SK-N-SH treated with all-trans-retinoic acid at 6 μM for 48 hours (cell line): ENCODE data around the gene FCAMR.

Experiments
- ATAC-seq: fragments of 200-7000 bp; cut with Tn5 transposase; 3 replicates; pipeline ENCODE4 v1.9.1; 2020; ENCODE audit warnings: mild to moderate bottlenecking, moderate library complexity
- ARNTL ChIP-seq: fragments of 450-650 bp; formaldehyde crosslinking; IDR thresholded peaks from 2 replicates; pipeline ENCODE4 v1.5.0; 2020; ENCODE audit warnings: low read depth, mild to moderate bottlenecking, moderate library complexity, borderline replicate concordance
- BACH2 ChIP-seq: fragments of 250-450 bp; sonication (Bioruptor Pico); IDR thresholded peaks from 2 replicates; pipeline ENCODE4 v1.9.0; 2021; ENCODE audit warnings: mild to moderate bottlenecking, borderline replicate concordance
- CREB5 ChIP-seq: fragments of 250-450 bp; sonication (Bioruptor Pico); IDR thresholded peaks from 2 replicates; pipeline ENCODE4 v1.5.1; 2020; ENCODE audit warnings: low read depth, mild to moderate bottlenecking, moderate library complexity
- CSDC2 ChIP-seq: fragments of 250-450 bp; sonication (Bioruptor Pico); IDR thresholded peaks from 2 replicates; pipeline ENCODE4 v1.5.0; 2020; ENCODE audit warnings: mild to moderate bottlenecking, moderate library complexity
- CSRNP3 ChIP-seq: fragments of 250-450 bp; sonication (Bioruptor Pico); IDR thresholded peaks from 2 replicates; pipeline ENCODE4 v1.5.1; 2021; ENCODE audit warnings: mild to moderate bottlenecking, moderate library complexity
- ESRRG ChIP-seq: fragments of 250-450 bp; sonication (Bioruptor Pico); IDR thresholded peaks from 2 replicates; pipeline ENCODE4 v1.6.1; 2021; ENCODE audit warnings: mild to moderate bottlenecking
- GLIS3 ChIP-seq: fragments of 250-450 bp; sonication (Bioruptor Pico); IDR thresholded peaks from 2 replicates; pipeline ENCODE4 v1.5.0; 2020; ENCODE audit warnings: mild to moderate bottlenecking, moderate library complexity
- ISL1 ChIP-seq: fragments of 250-450 bp; sonication (Bioruptor Pico); IDR thresholded peaks from 2 replicates; pipeline ENCODE4 v2.1.2; 2022; ENCODE audit warnings: mild to moderate bottlenecking, moderate library complexity
- PATZ1 ChIP-seq: fragments of 250-450 bp; sonication (Bioruptor Pico); IDR thresholded peaks from 2 replicates; pipeline ENCODE4 v1.8.0; 2020; ENCODE audit warnings: mild to moderate bottlenecking, moderate library complexity, borderline replicate concordance
- POU6F1 ChIP-seq: fragments of 250-450 bp; sonication (Bioruptor Pico); IDR thresholded peaks from 2 replicates; pipeline ENCODE4 v1.8.0; 2021; ENCODE audit warnings: low read depth, mild to moderate bottlenecking, moderate library complexity, borderline replicate concordance
- PPARA ChIP-seq: fragments of 250-450 bp; sonication (Bioruptor Pico); IDR thresholded peaks from 2 replicates; pipeline ENCODE4 v1.5.0; 2020; ENCODE audit warnings: mild to moderate bottlenecking, borderline replicate concordance
- SNAI2 ChIP-seq: fragments of 250-450 bp; sonication (Bioruptor Pico); IDR thresholded peaks from 2 replicates; pipeline ENCODE4 v1.5.0; 2020; ENCODE audit warnings: mild to moderate bottlenecking, moderate library complexity
- TCF4 ChIP-seq: fragments of 250-450 bp; sonication (Bioruptor Pico); IDR thresholded peaks from 2 replicates; pipeline ENCODE4 v1.8.0; 2021; ENCODE audit warnings: mild to moderate bottlenecking, moderate library complexity, borderline replicate concordance
- TOX ChIP-seq: fragments of 250-450 bp; sonication (Bioruptor Pico); IDR thresholded peaks from 2 replicates; pipeline ENCODE4 v1.8.0; 2021; ENCODE audit warnings: mild to moderate bottlenecking, moderate library complexity, borderline replicate concordance
- TSHZ2 ChIP-seq: fragments of 250-450 bp; sonication (Bioruptor Pico); IDR thresholded peaks from 2 replicates; pipeline ENCODE4 v1.5.0; 2020; ENCODE audit warnings: mild to moderate bottlenecking, moderate library complexity
- ZC3H10 ChIP-seq: fragments of 250-450 bp; sonication (Bioruptor Pico); IDR thresholded peaks from 2 replicates; pipeline ENCODE4 v1.5.1; 2021; ENCODE audit warnings: mild to moderate bottlenecking, moderate library complexity
- ZFP3 ChIP-seq: fragments of 250-450 bp; sonication (Bioruptor Pico); IDR thresholded peaks from 2 replicates; pipeline ENCODE4 v1.5.0; 2020; ENCODE audit warnings: mild to moderate bottlenecking, moderate library complexity
- ZFP30 ChIP-seq: fragments of 450-650 bp; formaldehyde crosslinking; IDR thresholded peaks from 2 replicates; pipeline ENCODE4 v1.5.0; 2022; ENCODE audit warnings: mild to moderate bottlenecking, moderate library complexity
- ZNF565 ChIP-seq: fragments of 450-650 bp; formaldehyde crosslinking; conservative IDR thresholded peaks from 2 replicates; pipeline ENCODE4 v1.5.0; 2020; ENCODE audit warnings: low read depth, mild to moderate bottlenecking, moderate library complexity
- ZNF70 ChIP-seq: fragments of 450-650 bp; formaldehyde crosslinking; IDR thresholded peaks from 2 replicates; pipeline ENCODE4 v1.5.0; 2020; ENCODE audit warnings: mild to moderate bottlenecking, moderate library complexity
- ZNF8 ChIP-seq: fragments of 450-650 bp; formaldehyde crosslinking; IDR thresholded peaks from 2 replicates; pipeline ENCODE4 v1.5.0; 2020; ENCODE audit warnings: mild to moderate bottlenecking, moderate library complexity

The FCAMR gene

GRCh38 chr1:206932177-206932576, 38.1 kb downstream of the FCAMR start:
- no peak for ATAC-seq
- TF ChIP-seq ZFP30 (CRISPR knock-in tag) (no peak), ARNTL (CRISPR knock-in tag) (no peak), ZFP3 (no peak), PPARA (no peak), TOX (no peak), ZNF70 (CRISPR knock-in tag) (no peak), PATZ1 (no peak), POU6F1 (CRISPR knock-in tag) (no peak), ZC3H10 (CRISPR knock-in tag) (no peak), CSRNP3 (CRISPR knock-in tag) (no peak), SNAI2 (CRISPR knock-in tag) (no peak), ISL1 (CRISPR knock-in tag) (no peak), ZNF8 (CRISPR knock-in tag) (no peak), ESRRG (CRISPR knock-in tag) (no peak), TCF4 (CRISPR knock-in tag) (no peak), ZNF565 (CRISPR knock-in tag) (no peak), CSDC2 (CRISPR knock-in tag) (no peak)

GRCh38 chr1:206931709-206932108, 38.6 kb downstream of the FCAMR start:
- TF ChIP-seq ZC3H10 (CRISPR knock-in tag) (no peak), ZNF565 (CRISPR knock-in tag) (no peak), ZNF8 (CRISPR knock-in tag) (no peak), ESRRG (CRISPR knock-in tag) (no peak), POU6F1 (CRISPR knock-in tag) (no peak), PPARA (no peak), ZNF70 (CRISPR knock-in tag) (no peak), GLIS3 (no peak), CREB5 (CRISPR knock-in tag) (no peak), CSDC2 (CRISPR knock-in tag) (no peak), BACH2 (CRISPR knock-in tag) (no peak)
- ATAC-seq, result 0 out of 3 replicates have a peak, but pooled peaks have one; percentile 23

GRCh38 chr1:206930210-206930798, 40.0 kb downstream of the FCAMR start:
- no peak for ATAC-seq
- TF ChIP-seq SNAI2 (CRISPR knock-in tag) (no peak), ZFP3 (no peak), CSRNP3 (CRISPR knock-in tag) (no peak), TSHZ2 (CRISPR knock-in tag) (no peak), ISL1 (CRISPR knock-in tag) (no peak), PATZ1 (no peak)
